ENCODE results near the gene CHMP1A.

CHMP1A gene

DNA sequence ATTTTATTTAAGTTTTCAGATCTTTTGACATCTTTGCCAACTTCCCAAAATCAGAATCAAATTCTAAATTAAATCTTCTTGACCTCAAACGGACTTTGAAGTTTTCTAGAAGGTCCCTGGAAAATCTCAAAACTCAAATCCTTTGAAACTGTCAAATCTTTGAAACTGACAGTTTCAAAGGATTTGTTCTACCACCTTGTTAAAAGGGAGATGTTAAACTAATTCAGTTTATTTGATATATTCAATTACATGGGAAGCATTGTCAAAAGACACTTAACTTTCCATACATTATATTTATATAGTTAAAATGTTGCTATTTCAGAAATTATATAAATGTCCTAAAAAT, 47.4 kb downstream of the CHMP1A start:
- no peak overlapping the region for H3K4me3 ChIP-seq (replicated peaks; ENCODE audit: low read depth, low read length)
- TF ChIP-seq, protein P1, sequence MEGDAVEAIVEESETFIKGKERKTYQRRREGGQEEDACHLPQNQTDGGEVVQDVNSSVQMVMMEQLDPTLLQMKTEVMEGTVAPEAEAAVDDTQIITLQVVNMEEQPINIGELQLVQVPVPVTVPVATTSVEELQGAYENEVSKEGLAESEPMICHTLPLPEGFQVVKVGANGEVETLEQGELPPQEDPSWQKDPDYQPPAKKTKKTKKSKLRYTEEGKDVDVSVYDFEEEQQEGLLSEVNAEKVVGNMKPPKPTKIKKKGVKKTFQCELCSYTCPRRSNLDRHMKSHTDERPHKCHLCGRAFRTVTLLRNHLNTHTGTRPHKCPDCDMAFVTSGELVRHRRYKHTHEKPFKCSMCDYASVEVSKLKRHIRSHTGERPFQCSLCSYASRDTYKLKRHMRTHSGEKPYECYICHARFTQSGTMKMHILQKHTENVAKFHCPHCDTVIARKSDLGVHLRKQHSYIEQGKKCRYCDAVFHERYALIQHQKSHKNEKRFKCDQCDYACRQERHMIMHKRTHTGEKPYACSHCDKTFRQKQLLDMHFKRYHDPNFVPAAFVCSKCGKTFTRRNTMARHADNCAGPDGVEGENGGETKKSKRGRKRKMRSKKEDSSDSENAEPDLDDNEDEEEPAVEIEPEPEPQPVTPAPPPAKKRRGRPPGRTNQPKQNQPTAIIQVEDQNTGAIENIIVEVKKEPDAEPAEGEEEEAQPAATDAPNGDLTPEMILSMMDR (IDR thresholded peaks at IDR 0.05; ENCODE audit: low read depth, low read length, missing control alignments), result no peak
- no peak for DNase-seq (ENCODE audit: extremely low read depth, low read depth)

DNA sequence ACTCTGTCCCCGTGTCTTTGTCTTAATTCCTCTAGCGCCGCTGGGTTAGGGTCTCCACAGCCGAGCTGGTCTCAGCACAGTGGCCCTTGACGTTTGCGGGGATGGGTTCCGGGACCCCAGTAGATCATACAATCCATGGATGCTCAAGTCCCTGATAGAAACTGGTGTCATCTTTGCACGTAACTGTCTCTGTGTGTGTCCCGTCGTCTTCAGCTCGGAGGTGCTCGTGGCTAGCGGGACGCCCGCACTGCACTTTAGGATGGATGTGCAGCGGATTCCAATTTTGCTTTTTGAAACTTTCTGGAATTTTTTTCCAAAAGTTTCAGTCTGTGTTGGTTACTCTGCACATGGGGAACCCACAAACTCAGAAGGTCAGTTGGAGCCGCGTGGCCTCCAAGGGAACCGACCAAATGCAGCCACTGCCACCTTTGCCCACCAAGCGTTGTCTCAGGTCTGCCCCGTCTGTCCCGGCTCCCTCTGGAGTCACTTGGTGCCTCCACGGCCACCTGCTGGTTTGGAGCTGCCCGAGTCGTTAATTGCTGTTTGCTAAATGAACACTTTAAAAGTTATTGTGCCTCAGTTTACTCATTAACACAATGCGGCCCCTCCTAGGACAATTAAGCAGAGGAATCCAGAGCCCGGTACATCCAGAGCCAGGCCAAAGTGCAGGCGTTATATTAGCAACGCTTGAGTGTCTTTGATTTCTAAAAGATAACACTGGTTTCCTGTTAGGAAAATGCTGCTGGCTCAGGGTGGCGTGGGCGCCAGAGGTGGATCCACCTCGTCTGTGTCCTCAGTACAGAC, 49.4 kb downstream of the CHMP1A start:
- DNase-seq (ENCODE audit: extremely low read depth, low read depth), result no peak
- TF ChIP-seq, protein P1 (IDR thresholded peaks at IDR 0.05; ENCODE audit: low read depth, low read length, missing control alignments), result no peak
- no peak overlapping the region for H3K4me3 ChIP-seq (replicated peaks; ENCODE audit: low read depth, low read length)

DNA sequence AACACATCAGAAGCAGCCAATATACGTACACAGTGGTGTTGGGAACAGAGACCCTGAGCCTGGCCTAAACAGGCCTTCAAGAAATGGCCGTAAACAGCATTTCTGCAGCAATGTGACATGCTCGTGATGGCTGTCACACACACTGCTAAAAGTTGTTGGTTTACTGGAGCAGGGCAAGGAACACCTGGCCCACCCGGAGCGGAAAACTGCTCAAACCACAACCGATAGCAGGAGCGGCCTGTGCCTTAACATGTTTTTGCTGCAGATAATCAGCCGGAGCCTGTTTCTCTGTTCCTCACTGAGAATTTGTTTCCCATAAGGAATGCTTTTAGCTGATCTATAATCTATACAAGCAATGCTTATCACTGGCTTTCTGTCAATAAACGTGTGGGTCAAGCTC, 50.1 kb downstream of the CHMP1A start:
- H3K4me3 ChIP-seq (replicated peaks; ENCODE audit: low read depth, low read length), result no peak overlapping the region
- TF ChIP-seq, protein P1 (IDR thresholded peaks at IDR 0.05; ENCODE audit: low read depth, low read length, missing control alignments), result no peak
- DNase-seq (ENCODE audit: extremely low read depth, low read depth), result no peak

DNA sequence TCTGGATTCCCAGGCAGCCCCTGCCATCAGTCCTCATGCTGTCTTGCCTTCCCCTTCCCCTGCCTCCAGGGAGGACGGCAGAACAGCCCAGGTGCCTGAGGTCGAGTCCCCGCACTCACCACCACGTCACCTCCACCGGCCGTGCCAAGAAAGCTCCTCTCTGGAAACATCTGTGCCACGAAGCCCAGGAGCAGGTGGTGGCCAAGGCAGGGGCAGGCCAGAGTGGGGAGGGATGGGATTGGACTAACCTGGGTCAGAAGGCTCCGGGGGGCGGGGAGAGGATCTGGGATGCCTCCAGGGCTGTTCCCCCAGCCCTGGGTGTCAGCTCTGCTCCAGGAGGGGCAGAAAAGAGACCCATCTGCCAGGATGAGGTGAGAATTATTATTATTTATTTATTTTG, 51.5 kb downstream of the CHMP1A start:
- H3K4me3 ChIP-seq (replicated peaks; ENCODE audit: low read depth, low read length), result no peak overlapping the region
- TF ChIP-seq, protein P1 (IDR thresholded peaks at IDR 0.05; ENCODE audit: low read depth, low read length, missing control alignments), result no peak
- DNase-seq (ENCODE audit: extremely low read depth, low read depth), result no peak

DNA sequence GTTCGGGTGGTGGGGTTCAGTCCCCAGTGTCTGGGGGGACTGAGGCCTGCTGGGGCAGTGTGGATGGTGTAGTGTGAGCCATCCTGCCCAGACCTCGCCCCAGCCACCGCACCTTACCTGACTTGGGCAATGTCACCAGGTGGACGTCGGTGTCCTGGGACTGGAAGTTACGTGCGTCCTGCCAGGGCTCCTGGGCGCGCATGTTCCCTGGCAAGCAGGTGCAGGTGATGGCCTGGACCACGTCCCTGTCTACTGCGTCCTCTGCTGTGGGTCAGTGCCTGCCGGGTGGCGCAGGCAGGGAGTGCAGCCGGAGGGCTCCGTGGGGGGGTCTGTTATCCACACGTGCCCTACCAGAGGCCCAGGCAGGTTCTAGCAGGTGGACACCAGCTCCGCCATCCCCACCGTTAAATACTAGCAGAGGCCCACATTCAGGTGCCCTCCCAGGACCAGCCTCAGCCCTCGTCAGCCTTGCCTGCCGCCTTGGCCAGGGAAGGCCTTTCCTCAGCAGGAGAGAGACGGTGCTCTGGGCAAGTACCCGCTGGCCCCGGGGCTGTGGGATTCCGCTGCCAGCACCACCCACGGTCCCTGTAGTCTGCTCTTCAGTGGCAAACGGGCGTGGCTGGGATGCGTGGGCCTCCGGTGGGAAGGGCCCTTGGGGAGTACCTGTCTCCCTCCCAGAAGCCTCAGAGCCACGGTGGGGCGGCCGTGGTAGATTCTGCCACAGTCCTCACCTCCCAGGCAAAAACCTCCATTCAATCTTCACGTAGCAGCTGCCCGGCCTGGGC, 52.1 kb downstream of the CHMP1A start:
- no peak overlapping the region for H3K4me3 ChIP-seq (replicated peaks; ENCODE audit: low read depth, low read length)
- DNase-seq (ENCODE audit: extremely low read depth, low read depth), result no peak
- TF ChIP-seq, protein P1 (IDR thresholded peaks at IDR 0.05; ENCODE audit: low read depth, low read length, missing control alignments), result no peak

DNA sequence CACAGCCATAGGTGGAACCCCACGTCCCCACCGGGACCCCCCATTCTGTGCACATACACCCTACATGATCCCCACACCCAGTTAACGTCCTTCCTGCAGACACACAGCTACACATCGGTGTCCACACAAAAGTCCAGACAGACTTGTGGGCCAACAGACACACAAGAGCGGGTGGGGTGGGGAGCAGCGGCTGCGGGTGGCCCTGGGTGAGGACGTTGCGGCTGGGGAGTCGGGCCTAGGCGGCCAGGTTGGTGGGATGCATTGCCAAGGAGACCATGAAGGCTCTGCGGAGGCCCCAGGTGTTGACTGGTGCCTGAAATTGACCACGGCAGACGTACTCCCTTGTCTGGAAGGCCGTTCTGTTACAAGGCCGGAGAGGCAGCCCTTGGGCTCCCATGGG, 52.7 kb downstream of the CHMP1A start:
- no peak overlapping the region for H3K4me3 ChIP-seq (replicated peaks; ENCODE audit: low read depth, low read length)
- TF ChIP-seq, protein P1 (IDR thresholded peaks at IDR 0.05; ENCODE audit: low read depth, low read length, missing control alignments), result no peak
- DNase-seq (ENCODE audit: extremely low read depth, low read depth), result no peak

All from HFF-Myc (cell line).